ENCODE data around the gene MLLT10.

MLLT10 gene

GRCh38 chr10:21681156-21681555 lies 147.1 kb downstream of the MLLT10 start:
- H3K27me3 ChIP-seq (ENCODE audit: insufficient read depth, low read length), result no peaks in the 10 kb centered on the region
- H3F3A ChIP-seq (ENCODE audit: insufficient read depth, low read length), result no peaks in the 10 kb centered on the region
- H3K4me3 ChIP-seq (ENCODE audit: low read depth, low read length, poor library complexity, severe bottlenecking), result no peak overlapping the region
- H3K9me3 ChIP-seq (ENCODE audit: low read length), result no peaks in the 10 kb centered on the region
- H3K79me2 ChIP-seq (ENCODE audit: insufficient read depth, low read length), result no peaks in the 10 kb centered on the region
- no peak for TF ChIP-seq EZH2 (IDR thresholded peaks at IDR 0.05; ENCODE audit: borderline replicate concordance, low read length)
- H3K4me1 ChIP-seq (ENCODE audit: insufficient read depth, low read length, severe bottlenecking), result no peaks in the 10 kb centered on the region
- peaks cover 23% of the 10 kb centered on the region; the same call in 1 of the 2 replicates for H3K36me3 ChIP-seq (ENCODE audit: insufficient read depth, low read length)
- H3K4me2 ChIP-seq (ENCODE audit: low read length), result no peak overlapping the region
- H3K9ac ChIP-seq (ENCODE audit: low read length), result no peak overlapping the region
- no peak overlapping the region for H3K27ac ChIP-seq (ENCODE audit: low read depth, low read length, poor library complexity, severe bottlenecking)
- H3K9me2 ChIP-seq (ENCODE audit: low read depth, low read length), result no peaks in the 10 kb centered on the region
- no peak overlapping the region for H2AFZ ChIP-seq (ENCODE audit: low read length)
- H4K20me1 ChIP-seq (ENCODE audit: insufficient read depth, low read length), result no peaks in the 10 kb centered on the region

- Histone ChIP-seq H3K79me2 (ENCODE audit: insufficient read depth, low read length) (no peaks in the 10 kb centered on the region), H2AFZ (ENCODE audit: low read length) (no peak overlapping the region), H3K9ac (ENCODE audit: low read length) (no peak overlapping the region), H3K9me2 (ENCODE audit: low read depth, low read length) (no peaks in the 10 kb centered on the region), H4K20me1 (ENCODE audit: insufficient read depth, low read length) (no peaks in the 10 kb centered on the region), H3K36me3 (ENCODE audit: insufficient read depth, low read length) (peaks cover 28% of the 10 kb centered on the region; the same call in 1 of the 2 replicates), H3K4me1 (ENCODE audit: insufficient read depth, low read length, severe bottlenecking) (no peaks in the 10 kb centered on the region), H3K27ac (ENCODE audit: low read depth, low read length, poor library complexity, severe bottlenecking) (no peak overlapping the region), H3K4me3 (ENCODE audit: low read depth, low read length, poor library complexity, severe bottlenecking) (no peak overlapping the region), H3K9me3 (ENCODE audit: low read length) (no peaks in the 10 kb centered on the region), H3F3A (ENCODE audit: insufficient read depth, low read length) (no peaks in the 10 kb centered on the region; the same call in 1 of the 2 replicates), H3K27me3 (ENCODE audit: insufficient read depth, low read length) (no peaks in the 10 kb centered on the region), H3K4me2 (ENCODE audit: low read length) (no peak overlapping the region)
- TF ChIP-seq EZH2 (IDR thresholded peaks at IDR 0.05; ENCODE audit: borderline replicate concordance, low read length) (no peak), CTCF (IDR thresholded peaks at IDR 0.05; ENCODE audit: low read length) (no peak)
Measured at GRCh38 chr10:21687266-21688008, 153.4 kb downstream of the MLLT10 start.

GRCh38 chr10:21688009-21688332 lies 153.9 kb downstream of the MLLT10 start:
- Histone ChIP-seq H3F3A (ENCODE audit: insufficient read depth, low read length) (no peaks in the 10 kb centered on the region; the same call in 1 of the 2 replicates), H3K9ac (ENCODE audit: low read length) (no peak overlapping the region), H3K79me2 (ENCODE audit: insufficient read depth, low read length) (no peaks in the 10 kb centered on the region), H3K27me3 (ENCODE audit: insufficient read depth, low read length) (no peaks in the 10 kb centered on the region), H3K4me2 (ENCODE audit: low read length) (no peak overlapping the region), H3K9me3 (ENCODE audit: low read length) (no peaks in the 10 kb centered on the region), H2AFZ (ENCODE audit: low read length) (no peak overlapping the region), H3K4me3 (ENCODE audit: low read depth, low read length, poor library complexity, severe bottlenecking) (no peak overlapping the region), H3K4me1 (ENCODE audit: insufficient read depth, low read length, severe bottlenecking) (no peaks in the 10 kb centered on the region), H3K27ac (ENCODE audit: low read depth, low read length, poor library complexity, severe bottlenecking) (no peak overlapping the region), H3K9me2 (ENCODE audit: low read depth, low read length) (no peaks in the 10 kb centered on the region), H3K36me3 (ENCODE audit: insufficient read depth, low read length) (peaks cover 30% of the 10 kb centered on the region; the same call in 1 of the 2 replicates), H4K20me1 (ENCODE audit: insufficient read depth, low read length) (no peaks in the 10 kb centered on the region)
- no peak for TF ChIP-seq EZH2 (IDR thresholded peaks at IDR 0.05; ENCODE audit: borderline replicate concordance, low read length)
- no peak for TF ChIP-seq CTCF (IDR thresholded peaks at IDR 0.05; ENCODE audit: low read length)

- H3K9me2 ChIP-seq (ENCODE audit: low read depth, low read length), result no peaks in the 10 kb centered on the region
- H3K36me3 ChIP-seq (ENCODE audit: insufficient read depth, low read length), result peaks cover 30% of the 10 kb centered on the region; the same call in 1 of the 2 replicates
- H3K4me3 ChIP-seq (ENCODE audit: low read depth, low read length, poor library complexity, severe bottlenecking), result no peak overlapping the region
- H2AFZ ChIP-seq (ENCODE audit: low read length), result no peak overlapping the region
- H3K79me2 ChIP-seq (ENCODE audit: insufficient read depth, low read length), result no peaks in the 10 kb centered on the region
- H3K9ac ChIP-seq (ENCODE audit: low read length), result no peak overlapping the region
- no peaks in the 10 kb centered on the region; the same call in 1 of the 2 replicates for H3F3A ChIP-seq (ENCODE audit: insufficient read depth, low read length)
- no peak overlapping the region for H3K27ac ChIP-seq (ENCODE audit: low read depth, low read length, poor library complexity, severe bottlenecking)
- no peaks in the 10 kb centered on the region for H3K27me3 ChIP-seq (ENCODE audit: insufficient read depth, low read length)
- no peak overlapping the region for H3K4me2 ChIP-seq (ENCODE audit: low read length)
- no peaks in the 10 kb centered on the region for H3K4me1 ChIP-seq (ENCODE audit: insufficient read depth, low read length, severe bottlenecking)
- TF ChIP-seq CTCF (IDR thresholded peaks at IDR 0.05; ENCODE audit: low read length), result no peak
- TF ChIP-seq EZH2 (IDR thresholded peaks at IDR 0.05; ENCODE audit: borderline replicate concordance, low read length), result no peak
- no peaks in the 10 kb centered on the region for H4K20me1 ChIP-seq (ENCODE audit: insufficient read depth, low read length)
- H3K9me3 ChIP-seq (ENCODE audit: low read length), result no peaks in the 10 kb centered on the region
Measured at GRCh38 chr10:21688870-21689269, 154.8 kb downstream of the MLLT10 start.
